Ovary (tissue), 3 donors: ENCODE results near the gene DEFB119.

Source experiments
- CTCF ChIP-seq, 3 donors: fragments of 450-650 bp in 2 of 3; fragments of 200-600 bp in 1 of 3; IDR thresholded peaks; one replicate each; pipeline versions ENCODE4 v1.5.1 to v1.8.0; 2016 to 2022; ENCODE audit warnings: antibody characterized with exemption in 3 of 3, mild to moderate bottlenecking in 1 of 3
- EP300 ChIP-seq: sonication (generic); formaldehyde crosslinking; IDR thresholded peaks from one replicate; pipeline ENCODE4 v1.6.1; 2017; ENCODE audit warnings: antibody characterized with exemption
- donor health status: DM: no; HTN: no; CAD: no.

- no peak for TF ChIP-seq CTCF (IDR thresholded peaks at IDR 0.05)
- TF ChIP-seq EP300 = no peak
These were observed 25.3 kb upstream of the DEFB119 start for GRCh38 chr20:31415653-31416052.
